GM19372 (cell line): ENCODE results near the gene SCAMP5.

Experiments
- ATAC-seq: cut with Tn5 transposase; IDR thresholded peaks from one replicate; pipeline ENCODE4 v1.9.1; 2021; ENCODE audit warnings: mild to moderate bottlenecking, low read depth, moderate library complexity; ENCODE audit not compliant: unreplicated experiment

SCAMP5 gene

GRCh38 chr15:75021341-75021740 lies 26.0 kb downstream of the SCAMP5 start:
- ATAC-seq, result no peak

GRCh38 chr15:75022783-75023180 lies 27.4 kb downstream of the SCAMP5 start:
- ATAC-seq, result no peak

GRCh38 chr15:75023181-75023871 lies 28.0 kb downstream of the SCAMP5 start, which contains the start of gene PPCDC:
Gene PPCDC, plus strand, starts transcription at chr15:75023590. Its CDS starts 4,729 bp downstream, at chr15:75028319.
- ATAC-seq, result peak; percentile 93

- ATAC-seq, result no peak
These were observed 28.7 kb downstream of the SCAMP5 start for GRCh38 chr15:75023872-75024636.

GRCh38 chr15:75025107-75025506 lies 29.7 kb downstream of the SCAMP5 start:
- no peak for ATAC-seq

- ATAC-seq, result no peak
These were observed 30.3 kb downstream of the SCAMP5 start for GRCh38 chr15:75025548-75026260.

GRCh38 chr15:75027551-75027950 lies 32.2 kb downstream of the SCAMP5 start:
- ATAC-seq, result no peak

- no peak for ATAC-seq
These were observed 33.6 kb downstream of the SCAMP5 start for GRCh38 chr15:75028991-75029377.

- ATAC-seq, result no peak
These were observed 34.1 kb downstream of the SCAMP5 start for GRCh38 chr15:75029378-75030022.

GRCh38 chr15:75030023-75030413 lies 34.7 kb downstream of the SCAMP5 start:
- no peak for ATAC-seq

- ATAC-seq, result no peak
These were observed 35.1 kb downstream of the SCAMP5 start for GRCh38 chr15:75030424-75030823.

- no peak for ATAC-seq
These were observed 36.5 kb downstream of the SCAMP5 start for GRCh38 chr15:75031848-75032247.

- ATAC-seq, result no peak
These were observed 37.0 kb downstream of the SCAMP5 start for GRCh38 chr15:75032395-75032794.

GRCh38 chr15:75033809-75034208 lies 38.4 kb downstream of the SCAMP5 start:
- ATAC-seq, result no peak

- ATAC-seq, result no peak
These were observed 39.3 kb downstream of the SCAMP5 start for GRCh38 chr15:75034615-75035014.

GRCh38 chr15:75036212-75036616 lies 40.9 kb downstream of the SCAMP5 start:
- no peak for ATAC-seq

- no peak for ATAC-seq
These were observed 42.3 kb downstream of the SCAMP5 start for GRCh38 chr15:75037685-75038084.

- ATAC-seq, result no peak
These were observed 42.9 kb downstream of the SCAMP5 start for GRCh38 chr15:75038231-75038630.

- peak; percentile 68 for ATAC-seq
These were observed 47.6 kb downstream of the SCAMP5 start for GRCh38 chr15:75042730-75043508.
